GM19023 (cell line): ENCODE data around the gene KCNC2.

Experiments
- ATAC-seq: cut with Tn5 transposase; IDR thresholded peaks from one replicate; pipeline ENCODE4 v1.9.1; 2021; ENCODE audit warnings: mild to moderate bottlenecking, moderate library complexity; ENCODE audit not compliant: unreplicated experiment

KCNC2 gene

GRCh38 chr12:75162845-75163244 is 46.8 kb downstream of the KCNC2 start:
- ATAC-seq = no peak

GRCh38 chr12:75161488-75161887 is 48.2 kb downstream of the KCNC2 start:
- ATAC-seq = no peak

- ATAC-seq = no peak
Measured at GRCh38 chr12:75157385-75157784, 52.3 kb downstream of the KCNC2 start.

- ATAC-seq = no peak
Measured at GRCh38 chr12:75155962-75156361, 53.7 kb downstream of the KCNC2 start.

- ATAC-seq = no peak
Measured at GRCh38 chr12:75154388-75154787, 55.3 kb downstream of the KCNC2 start.

GRCh38 chr12:75139196-75139595 is 70.4 kb downstream of the KCNC2 start:
- no peak for ATAC-seq

GRCh38 chr12:75137896-75138295 is 71.7 kb downstream of the KCNC2 start:
- no peak for ATAC-seq

GRCh38 chr12:75135026-75135425 is 74.6 kb downstream of the KCNC2 start:
- ATAC-seq = no peak

- ATAC-seq = no peak
Measured at GRCh38 chr12:75130811-75131210, 78.8 kb downstream of the KCNC2 start.

GRCh38 chr12:75129275-75129674 is 80.4 kb downstream of the KCNC2 start:
- ATAC-seq = no peak

- no peak for ATAC-seq
Measured at GRCh38 chr12:75121036-75121705, 88.5 kb downstream of the KCNC2 start.

- ATAC-seq = no peak
Measured at GRCh38 chr12:75120311-75120711, 89.3 kb downstream of the KCNC2 start.

- no peak for ATAC-seq
Measured at GRCh38 chr12:75116646-75117198, 92.9 kb downstream of the KCNC2 start.

- ATAC-seq = no peak
Measured at GRCh38 chr12:75115748-75116147, 93.9 kb downstream of the KCNC2 start.

- ATAC-seq = no peak
Measured at GRCh38 chr12:75103822-75104221, 105.8 kb downstream of the KCNC2 start.

- ATAC-seq = no peak
Measured at GRCh38 chr12:75101781-75102180, 107.9 kb downstream of the KCNC2 start.

GRCh38 chr12:75099210-75099609 is 110.4 kb downstream of the KCNC2 start:
- ATAC-seq = no peak

- no peak for ATAC-seq
Measured at GRCh38 chr12:75097003-75097402, 112.6 kb downstream of the KCNC2 start.

GRCh38 chr12:75087654-75088053 is 122.0 kb downstream of the KCNC2 start:
- no peak for ATAC-seq

GRCh38 chr12:75086091-75087038 is 123.3 kb downstream of the KCNC2 start:
- ATAC-seq = no peak

GRCh38 chr12:75081305-75081704 is 128.3 kb downstream of the KCNC2 start:
- no peak for ATAC-seq

- ATAC-seq = no peak
Measured at GRCh38 chr12:75080582-75080981, 129.1 kb downstream of the KCNC2 start.
